RWPE2 (cell line): Measurements from ENCODE around the gene PRKAG2.

Experiments
- ATAC-seq: fragments of 200-7000 bp; cut with Tn5 transposase; 3 replicates; pipeline ENCODE4 v1.9.1; 2021; ENCODE audit warnings: low read depth
- DNase-seq: peaks from one replicate; pipeline ENCODE4 v3.0.0-alpha.2; 2020; ENCODE audit warnings: low spot score
- H3K27ac ChIP-seq: fragments of 450-650 bp; 2 replicates; pipeline ENCODE4 v1.5.1; 2017; ENCODE audit warnings: mild to moderate bottlenecking; ENCODE audit not compliant: poor library complexity, severe bottlenecking
- H3K27me3 ChIP-seq: fragments of 250-450 bp; sonication (Bioruptor Pico); 2 replicates; pipeline ENCODE4 v1.5.1; 2021; ENCODE audit warnings: mild to moderate bottlenecking, moderate library complexity; ENCODE audit not compliant: insufficient read depth, poor library complexity, severe bottlenecking
- H3K36me3 ChIP-seq: fragments of 250-450 bp; sonication (Bioruptor Pico); 2 replicates; pipeline ENCODE4 v1.5.1; 2020; ENCODE audit warnings: low read depth, mild to moderate bottlenecking, moderate library complexity
- H3K4me1 ChIP-seq: fragments of 250-450 bp; sonication (Bioruptor Pico); 2 replicates; pipeline ENCODE4 v1.5.1; 2021; ENCODE audit warnings: mild to moderate bottlenecking, moderate library complexity; ENCODE audit not compliant: insufficient read depth, poor library complexity, severe bottlenecking
- H3K4me3 ChIP-seq: fragments of 250-450 bp; sonication (Bioruptor Pico); 2 replicates; pipeline ENCODE4 v1.5.1; 2021; ENCODE audit warnings: mild to moderate bottlenecking, moderate library complexity; ENCODE audit not compliant: severe bottlenecking
- H3K9me3 ChIP-seq: fragments of 250-450 bp; sonication (Bioruptor Pico); 2 replicates; pipeline ENCODE4 v1.5.1; 2021; ENCODE audit warnings: mild to moderate bottlenecking, moderate library complexity; ENCODE audit not compliant: severe bottlenecking
- TF ChIP-seq, protein P1 (sequence below): fragments of 450-650 bp; IDR thresholded peaks from one replicate; pipeline ENCODE4 v1.5.1; 2017; ENCODE audit warnings: mild to moderate bottlenecking, moderate library complexity; ENCODE audit not compliant: poor library complexity, severe bottlenecking

PRKAG2 gene

DNA sequence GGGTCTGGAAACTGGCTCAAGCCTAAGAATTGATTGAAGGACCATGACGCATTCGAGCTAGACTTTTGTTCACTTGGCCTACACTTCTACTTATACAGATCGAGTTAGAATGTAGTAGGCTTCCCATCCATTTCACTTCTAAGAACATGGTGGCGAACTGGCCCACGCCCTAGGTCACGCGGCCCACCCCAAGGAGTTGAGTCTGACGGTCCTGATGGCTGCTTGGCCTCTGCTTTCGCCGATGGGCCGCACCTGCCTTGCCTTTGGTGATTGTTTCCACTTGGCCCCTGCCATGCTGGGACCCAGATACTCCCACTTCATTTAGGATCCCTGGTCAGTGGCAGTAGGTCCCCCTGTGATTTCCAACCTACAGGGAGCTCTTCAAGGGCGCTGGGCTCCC is 153.6 kb downstream of the PRKAG2 start:
- Histone ChIP-seq H3K4me3 (no peak overlapping the region), H3K27me3 (no peaks in the 10 kb centered on the region), H3K9me3 (no peaks in the 10 kb centered on the region), H3K36me3 (no peaks in the 10 kb centered on the region), H3K27ac (no peak overlapping the region), H3K4me1 (peaks cover 15% of the 10 kb centered on the region)
- DNase-seq (no peak), ATAC-seq (no peak)
- TF ChIP-seq, protein P1, sequence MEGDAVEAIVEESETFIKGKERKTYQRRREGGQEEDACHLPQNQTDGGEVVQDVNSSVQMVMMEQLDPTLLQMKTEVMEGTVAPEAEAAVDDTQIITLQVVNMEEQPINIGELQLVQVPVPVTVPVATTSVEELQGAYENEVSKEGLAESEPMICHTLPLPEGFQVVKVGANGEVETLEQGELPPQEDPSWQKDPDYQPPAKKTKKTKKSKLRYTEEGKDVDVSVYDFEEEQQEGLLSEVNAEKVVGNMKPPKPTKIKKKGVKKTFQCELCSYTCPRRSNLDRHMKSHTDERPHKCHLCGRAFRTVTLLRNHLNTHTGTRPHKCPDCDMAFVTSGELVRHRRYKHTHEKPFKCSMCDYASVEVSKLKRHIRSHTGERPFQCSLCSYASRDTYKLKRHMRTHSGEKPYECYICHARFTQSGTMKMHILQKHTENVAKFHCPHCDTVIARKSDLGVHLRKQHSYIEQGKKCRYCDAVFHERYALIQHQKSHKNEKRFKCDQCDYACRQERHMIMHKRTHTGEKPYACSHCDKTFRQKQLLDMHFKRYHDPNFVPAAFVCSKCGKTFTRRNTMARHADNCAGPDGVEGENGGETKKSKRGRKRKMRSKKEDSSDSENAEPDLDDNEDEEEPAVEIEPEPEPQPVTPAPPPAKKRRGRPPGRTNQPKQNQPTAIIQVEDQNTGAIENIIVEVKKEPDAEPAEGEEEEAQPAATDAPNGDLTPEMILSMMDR, result no peak

DNA sequence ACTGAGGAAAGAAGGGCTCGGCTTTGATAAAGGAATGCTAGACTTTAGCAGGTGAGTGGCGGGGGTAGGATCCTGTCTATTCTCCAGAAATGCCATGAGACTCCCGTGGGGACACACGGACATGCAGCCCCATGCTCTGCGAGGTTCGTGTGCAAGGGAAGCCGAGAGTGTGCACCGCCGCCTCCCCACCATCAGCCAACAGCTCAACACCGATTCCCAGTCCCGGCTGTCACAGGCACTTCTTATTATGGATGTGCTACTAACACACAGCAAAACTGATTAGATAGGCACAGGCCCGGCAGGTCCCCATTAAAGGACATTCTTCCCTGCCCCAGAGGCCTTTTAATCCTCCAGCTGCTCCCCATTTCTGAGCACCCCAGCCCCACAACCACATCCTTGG is 154.4 kb downstream of the PRKAG2 start:
- no peaks in the 10 kb centered on the region for H3K27me3 ChIP-seq
- no peaks in the 10 kb centered on the region for H3K36me3 ChIP-seq
- H3K4me3 ChIP-seq, result no peak overlapping the region
- ATAC-seq (no peak), DNase-seq (no peak)
- no peaks in the 10 kb centered on the region for H3K9me3 ChIP-seq
- TF ChIP-seq, protein P1, result no peak
- no peak overlapping the region for H3K27ac ChIP-seq
- peaks cover 9% of the 10 kb centered on the region for H3K4me1 ChIP-seq

DNA sequence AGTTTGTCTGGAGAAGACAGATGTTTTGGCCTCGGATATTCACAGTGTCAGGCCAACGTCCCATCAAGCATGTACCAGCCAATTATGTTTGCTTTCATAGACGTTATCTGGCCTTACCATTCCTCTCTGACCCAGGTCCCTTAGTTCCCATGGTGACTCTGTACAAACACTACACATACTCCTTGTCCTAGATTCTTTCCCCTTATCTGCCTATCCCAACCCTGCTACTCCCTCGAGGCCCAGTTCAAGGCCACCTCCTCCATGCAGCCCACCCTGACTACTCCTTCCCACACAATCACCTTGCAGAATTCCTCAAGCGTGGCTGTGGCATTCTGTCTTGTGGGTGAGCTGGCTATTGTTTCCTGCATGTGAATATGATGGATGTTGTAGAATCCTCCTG is 155.2 kb downstream of the PRKAG2 start:
- DNase-seq (no peak), ATAC-seq (no peak)
- TF ChIP-seq, protein P1, result no peak
- Histone ChIP-seq H3K27me3 (no peaks in the 10 kb centered on the region), H3K27ac (no peak overlapping the region), H3K4me3 (no peak overlapping the region), H3K4me1 (peaks cover under 1% of the 10 kb centered on the region), H3K9me3 (no peaks in the 10 kb centered on the region), H3K36me3 (no peaks in the 10 kb centered on the region)

DNA sequence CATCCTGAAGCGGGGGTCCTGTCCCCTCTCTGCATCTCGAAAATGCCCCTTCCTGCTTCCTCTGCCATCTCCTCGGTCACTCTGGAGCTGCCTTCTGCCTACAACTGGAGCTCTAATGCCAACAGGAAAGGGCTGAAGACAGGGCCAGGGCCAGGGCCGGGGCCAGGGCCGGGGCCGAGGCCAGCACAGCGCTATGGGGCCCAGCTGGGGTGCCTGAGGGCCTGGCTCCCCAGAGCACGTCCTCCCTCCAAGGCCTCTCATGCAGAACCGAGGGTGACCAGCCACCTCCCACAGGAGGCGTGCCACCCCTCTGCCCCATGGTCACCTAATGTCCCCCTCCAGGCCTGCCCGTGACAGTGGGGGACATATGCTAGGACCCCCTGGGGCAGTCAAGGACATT is 155.7 kb downstream of the PRKAG2 start:
- ATAC-seq (no peak), DNase-seq (no peak)
- TF ChIP-seq, protein P1, result no peak
- Histone ChIP-seq H3K4me3 (no peak overlapping the region), H3K27me3 (no peaks in the 10 kb centered on the region), H3K9me3 (no peaks in the 10 kb centered on the region), H3K4me1 (no peaks in the 10 kb centered on the region), H3K27ac (no peak overlapping the region), H3K36me3 (no peaks in the 10 kb centered on the region)

DNA sequence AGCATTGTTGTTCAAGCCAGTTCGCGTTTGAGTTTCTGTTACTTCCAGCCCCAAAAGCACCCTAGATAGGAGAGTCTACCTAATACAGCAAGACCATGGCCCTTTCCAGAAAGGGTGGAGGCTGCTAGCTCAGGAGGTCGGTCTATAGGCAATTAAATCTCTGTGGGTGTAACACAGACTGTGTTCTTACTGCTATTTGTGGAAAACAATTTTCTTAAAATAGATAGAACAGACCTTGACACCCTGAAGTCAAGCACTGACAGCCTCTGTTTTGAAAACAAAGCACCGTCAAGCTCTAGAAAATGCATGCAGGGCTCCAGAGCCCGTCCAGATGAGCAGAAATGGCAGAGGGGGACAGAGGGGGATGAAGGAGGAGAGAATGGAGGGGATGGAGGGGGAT is 156.6 kb downstream of the PRKAG2 start:
- H3K27me3 ChIP-seq, result no peaks in the 10 kb centered on the region
- H3K4me1 ChIP-seq, result no peaks in the 10 kb centered on the region
- no peak overlapping the region for H3K27ac ChIP-seq
- DNase-seq, result no peak
- no peaks in the 10 kb centered on the region for H3K36me3 ChIP-seq
- no peak overlapping the region for H3K4me3 ChIP-seq
- TF ChIP-seq, protein P1, result no peak
- ATAC-seq, result no peak
- H3K9me3 ChIP-seq, result no peaks in the 10 kb centered on the region
